Vagina (tissue), 2 donors: ENCODE data around the gene KCNH3. TPM values are rescaled to one million over a fixed set of nuclear protein-coding genes. Genes with fewer than 3 reads are reported as not detected.
A peak's percentile ranks its signal among the peaks of the same experiment; 100 is the strongest.

ENCODE experiments used
- DNase-seq, 2 donors: peaks; one replicate each; pipeline ENCODE4 v3.0.0-alpha.2; 2017; ENCODE audit errors: extremely low spot score in 2 of 2
- H3K27ac ChIP-seq: fragments of 200-600 bp; sonication (generic); one replicate; pipeline ENCODE4 v1.5.1; 2019
- H3K27me3 ChIP-seq: fragments of 200-600 bp; sonication (generic); one replicate; pipeline ENCODE4 v1.5.1; 2019
- H3K36me3 ChIP-seq, 2 donors: fragments of 200-600 bp; sonication (generic); one replicate each; pipeline ENCODE4 v1.5.1; 2017 to 2019
- H3K4me1 ChIP-seq: fragments of 200-600 bp; sonication (generic); one replicate; pipeline ENCODE4 v1.5.1; 2019
- H3K4me3 ChIP-seq, 2 donors: fragments of 200-600 bp; sonication (generic); 1 replicate in 1 of 2; 2 replicates in 1 of 2; pipeline ENCODE4 v1.5.1; 2016 to 2019
- H3K9me3 ChIP-seq: fragments of 200-600 bp; sonication (generic); one replicate; pipeline ENCODE4 v1.5.1; 2019
- CTCF ChIP-seq, 3 experiments: fragments of 450-650 bp in 2 of 3; fragments of 200-600 bp in 1 of 3; sonication (generic) in 1 of 3; IDR thresholded peaks; one replicate each; pipeline ENCODE4 v1.5.1; 2017 to 2019; ENCODE audit warnings: antibody characterized with exemption in 3 of 3, mild to moderate bottlenecking in 2 of 3, moderate library complexity in 2 of 3
- POLR2A ChIP-seq, 2 donors: fragments of 450-650 bp; IDR thresholded peaks; one replicate each; pipeline ENCODE4 v1.6.1; 2017; ENCODE audit warnings: antibody characterized with exemption in 2 of 2, mild to moderate bottlenecking in 2 of 2, moderate library complexity in 2 of 2
- POLR2AphosphoS5 ChIP-seq, 2 donors: sonication (generic); formaldehyde crosslinking; IDR thresholded peaks; one replicate each; pipeline ENCODE4 v1.9.0; 2017; ENCODE audit warnings: antibody characterized with exemption in 2 of 2, mild to moderate bottlenecking in 2 of 2, low read depth in 1 of 2; ENCODE audit not compliant: insufficient read depth in 1 of 2
- intact Hi-C: fragments of 100-400 bp; cut with DNase I; formaldehyde crosslinking; loops from one replicate; pipeline ENCODE4 v1.15.1; 2023
- total RNA-seq: library from RNA; depleted of rRNA; stranded (reverse); fragments of >200 nt; gene quantifications from one replicate; pipeline ENCODE4 v1.2.3, GENCODE V29; 2016

The KCNH3 gene
- total RNA-seq = not detected

- peaks cover 4% of the 10 kb centered on the region for H3K27me3 ChIP-seq
- DNase-seq = no peak
- TF ChIP-seq POLR2A (IDR thresholded peaks at IDR 0.05) = no peak
- TF ChIP-seq CTCF (IDR thresholded peaks at IDR 0.05) = no peak
- TF ChIP-seq POLR2AphosphoS5 (IDR thresholded peaks at IDR 0.05; ENCODE audit: insufficient read depth in 1 of 2, low read depth in 1 of 2) = no peak
- H3K9me3 ChIP-seq = no peaks in the 10 kb centered on the region
- H3K27ac ChIP-seq = no peak within 1 kb of the TSS
- peak within 1 kb of the TSS; percentile 48 to 57 for H3K4me3 ChIP-seq
- no peaks in the 10 kb centered on the region for H3K36me3 ChIP-seq
- peaks cover 15% of the 10 kb centered on the region for H3K4me1 ChIP-seq
- intact Hi-C loops = no loop called here
These were observed at the start of gene KCNH3 for GRCh38 chr12:49538510-49539403. KCNH3 (plus strand) TSS chr12:49539030; CDS start chr12:49539417, 387 bp downstream.

- Histone ChIP-seq H3K27me3 (no peaks in the 10 kb centered on the region), H3K4me1 (no peaks in the 10 kb centered on the region), H3K36me3 (peaks cover 0 to 6% of the 10 kb centered on the region in 2 donors), H3K4me3 (no peak overlapping the region), H3K27ac (no peak overlapping the region), H3K9me3 (no peaks in the 10 kb centered on the region)
- no peak for TF ChIP-seq POLR2AphosphoS5 (IDR thresholded peaks at IDR 0.05; ENCODE audit: insufficient read depth in 1 of 2, low read depth in 1 of 2)
- no peak for TF ChIP-seq POLR2A (IDR thresholded peaks at IDR 0.05)
- TF ChIP-seq CTCF (IDR thresholded peaks at IDR 0.05) = no peak
- no peak for DNase-seq
- intact Hi-C loops = no loop called here
These were observed 49.7 kb upstream of the KCNH3 start for GRCh38 chr12:49489154-49489553.

- TF ChIP-seq POLR2AphosphoS5 (IDR thresholded peaks at IDR 0.05; ENCODE audit: insufficient read depth in 1 of 2, low read depth in 1 of 2) (no peak), POLR2A (IDR thresholded peaks at IDR 0.05) (no peak), CTCF (IDR thresholded peaks at IDR 0.05) (no peak)
- intact Hi-C loops = no loop called here
- H3K27ac ChIP-seq = no peak overlapping the region
- H3K4me3 ChIP-seq = no peak overlapping the region
- no peaks in the 10 kb centered on the region for H3K9me3 ChIP-seq
- DNase-seq = no peak
- no peaks in the 10 kb centered on the region for H3K27me3 ChIP-seq
- H3K36me3 ChIP-seq = peaks cover 0 to 6% of the 10 kb centered on the region in 2 donors
- H3K4me1 ChIP-seq = no peaks in the 10 kb centered on the region
These were observed 49.1 kb upstream of the KCNH3 start for GRCh38 chr12:49489720-49490119.

- intact Hi-C loops = no loop called here
- no peaks in the 10 kb centered on the region for H3K9me3 ChIP-seq
- no peak overlapping the region for H3K4me3 ChIP-seq
- no peak for DNase-seq
- TF ChIP-seq POLR2AphosphoS5 (IDR thresholded peaks at IDR 0.05; ENCODE audit: insufficient read depth in 1 of 2, low read depth in 1 of 2) (no peak), CTCF (IDR thresholded peaks at IDR 0.05) (no peak), POLR2A (IDR thresholded peaks at IDR 0.05) (no peak)
- H3K27ac ChIP-seq = no peak overlapping the region
- H3K4me1 ChIP-seq = no peaks in the 10 kb centered on the region
- H3K27me3 ChIP-seq = no peaks in the 10 kb centered on the region
- H3K36me3 ChIP-seq = no peaks in the 10 kb centered on the region
These were observed 47.0 kb upstream of the KCNH3 start for GRCh38 chr12:49491823-49492222.

- H3K36me3 ChIP-seq = no peaks in the 10 kb centered on the region
- H3K4me1 ChIP-seq = no peaks in the 10 kb centered on the region
- DNase-seq = no peak
- H3K4me3 ChIP-seq = no peak overlapping the region
- TF ChIP-seq POLR2A (IDR thresholded peaks at IDR 0.05) (no peak), POLR2AphosphoS5 (IDR thresholded peaks at IDR 0.05; ENCODE audit: insufficient read depth in 1 of 2, low read depth in 1 of 2) (no peak), CTCF (IDR thresholded peaks at IDR 0.05) (no peak)
- intact Hi-C loops = no loop called here
- H3K9me3 ChIP-seq = no peaks in the 10 kb centered on the region
- no peaks in the 10 kb centered on the region for H3K27me3 ChIP-seq
- H3K27ac ChIP-seq = no peak overlapping the region
These were observed 44.9 kb upstream of the KCNH3 start for GRCh38 chr12:49493900-49494299.
